H1 (cell line): ENCODE measurements around the gene MGLL. TPM values are rescaled to one million over a fixed set of nuclear protein-coding genes. Genes with fewer than 3 reads are reported as not detected.

Experiments
- CTCF ChIA-PET: fragments of 300-600 bp; sonication (Branson Sonifier 250); formaldehyde crosslinking; loops from one replicate; lab custom pipeline; 2021; ENCODE audit not compliant: partially characterized antibody; lab: Charles Lee
- POLR2A ChIA-PET: fragments of 300-600 bp; sonication (Branson Sonifier 250); formaldehyde crosslinking; loops from one replicate; lab custom pipeline; 2021; ENCODE audit warnings: inconsistent platforms; ENCODE audit not compliant: partially characterized antibody; lab: Charles Lee
- DNase-seq, 2 experiments: peaks; one replicate each; pipeline versions ENCODE4 v3.0.0 to v3.0.0-alpha.2; 2010 to 2022; ENCODE audit warnings: low spot score in 2 of 2, low read depth in 1 of 2, mixed read lengths in 1 of 2
- FAIRE-seq: peaks from 2 replicates; lab custom pipeline; 2011; peaks lifted over from hg19 to GRCh38; lab: Jason Lieb, UNC
- H2AFZ ChIP-seq: 2 replicates; pipeline ENCODE4 v1.8.1; 2012; ENCODE audit warnings: low read length, inconsistent platforms
- H2AK5ac ChIP-seq: 2 replicates; pipeline ENCODE4 v1.6.1; 2013; ENCODE audit warnings: low read depth, low read length
- H2BK120ac ChIP-seq: replicated peaks from 2 replicates; pipeline ENCODE3; 2013; ENCODE audit warnings: low read depth, low read length, inconsistent platforms
- H2BK12ac ChIP-seq: 2 replicates; pipeline ENCODE4 v1.6.1; 2013; ENCODE audit warnings: low read depth, low read length
- H2BK15ac ChIP-seq: 2 replicates; pipeline ENCODE4 v1.6.1; 2013; ENCODE audit warnings: low read length
- H2BK20ac ChIP-seq: 2 replicates; pipeline ENCODE4 v1.6.1; 2013; ENCODE audit warnings: low read length
- H2BK5ac ChIP-seq: 2 replicates; pipeline ENCODE4 v1.6.1; 2013; ENCODE audit warnings: low read depth, low read length
- H3K14ac ChIP-seq: 2 replicates; pipeline ENCODE4 v1.6.1; 2013; ENCODE audit warnings: inconsistent platforms; ENCODE audit not compliant: insufficient read length
- H3K18ac ChIP-seq: 2 replicates; pipeline ENCODE4 v1.6.1; 2013; ENCODE audit warnings: low read length; ENCODE audit errors: extremely low read depth
- H3K23ac ChIP-seq: 2 replicates; pipeline ENCODE4 v1.6.1; 2013; ENCODE audit warnings: inconsistent platforms; ENCODE audit not compliant: insufficient read length
- H3K23me2 ChIP-seq: 2 replicates; pipeline ENCODE4 v1.6.1; 2013; ENCODE audit warnings: low read depth, low read length
- H3K27ac ChIP-seq: 2 replicates; pipeline ENCODE4 v1.6.1; 2011; ENCODE audit warnings: low read depth, low read length, inconsistent platforms
- H3K27me3 ChIP-seq, 4 experiments: replicated peaks in 1 of 4; 1 replicate in 1 of 4; 2 replicates in 3 of 4; pipeline versions ENCODE4 v1.6.1 to v1.8.1; 2011 to 2013; ENCODE audit warnings: low read length in 3 of 4, mild to moderate bottlenecking in 3 of 4, inconsistent platforms in 2 of 4, mixed read lengths in 2 of 4, moderate library complexity in 1 of 4; ENCODE audit not compliant: control insufficient read depth in 3 of 4, insufficient read depth in 3 of 4; ENCODE audit errors: extremely low read depth in 1 of 4
- H3K36me3 ChIP-seq, 4 experiments: 2 replicates each; pipeline versions ENCODE4 v1.6.1 to v1.8.1; 2011 to 2013; ENCODE audit warnings: mild to moderate bottlenecking in 4 of 4, low read length in 3 of 4, moderate library complexity in 2 of 4, control low read depth in 1 of 4, inconsistent platforms in 1 of 4; ENCODE audit not compliant: insufficient read depth in 4 of 4, control insufficient read depth in 2 of 4
- H3K4ac ChIP-seq: replicated peaks from 2 replicates; pipeline ENCODE3; 2013; ENCODE audit warnings: low read length, low read depth, mixed read lengths, inconsistent platforms; ENCODE audit not compliant: insufficient read length
- H3K4me1 ChIP-seq, 4 experiments: replicated peaks in 1 of 4; 1 replicate in 1 of 4; 2 replicates in 3 of 4; pipeline versions ENCODE4 v1.6.1 to v1.8.1; 2011 to 2013; ENCODE audit warnings: low read length in 3 of 4, inconsistent platforms in 2 of 4, mixed read lengths in 1 of 4; ENCODE audit not compliant: insufficient read depth in 4 of 4, control insufficient read depth in 3 of 4
- H3K4me2 ChIP-seq, 2 experiments: 2 replicates each; pipeline versions ENCODE4 v1.6.1 to v1.8.1; 2011 to 2013; ENCODE audit warnings: low read depth in 2 of 2, low read length in 2 of 2, control low read depth in 1 of 2, inconsistent platforms in 1 of 2, mild to moderate bottlenecking in 1 of 2; ENCODE audit not compliant: insufficient read depth in 1 of 2
- H3K4me3 ChIP-seq, 4 experiments: fragments of 200-600, 300-600 bp in 1 of 4; sonication (generic), shearing (Covaris generic), sonication (Bioruptor Twin) in 1 of 4; 2 replicates each; pipeline versions ENCODE4 v1.5.1 to v1.8.1; 2011 to 2016; ENCODE audit warnings: low read length in 4 of 4, low read depth in 3 of 4, control low read depth in 2 of 4, inconsistent platforms in 2 of 4, mild to moderate bottlenecking in 2 of 4, mixed read lengths in 1 of 4, moderate library complexity in 1 of 4; ENCODE audit not compliant: insufficient read depth in 2 of 4; ENCODE audit errors: extremely low read depth in 1 of 4
- H3K56ac ChIP-seq: replicated peaks from 2 replicates; pipeline ENCODE3; 2013; ENCODE audit warnings: low read depth, mild to moderate bottlenecking, mixed read lengths, low read length, inconsistent platforms; ENCODE audit not compliant: insufficient read length
- H3K79me1 ChIP-seq: 2 replicates; pipeline ENCODE4 v1.6.1; 2013; ENCODE audit warnings: low read depth, low read length, control low read depth
- H3K79me2 ChIP-seq, 2 experiments: 2 replicates each; pipeline versions ENCODE4 v1.6.1 to v1.8.1; 2012 to 2013; ENCODE audit warnings: low read length in 2 of 2, mild to moderate bottlenecking in 2 of 2, inconsistent platforms in 1 of 2; ENCODE audit not compliant: insufficient read depth in 2 of 2, control insufficient read depth in 1 of 2
- H3K9ac ChIP-seq, 4 experiments: replicated peaks in 1 of 4; 1 replicate in 1 of 4; 2 replicates in 3 of 4; pipeline versions ENCODE4 v1.6.1 to v1.8.1; 2011 to 2013; ENCODE audit warnings: low read depth in 3 of 4, low read length in 3 of 4, control low read depth in 2 of 4, mild to moderate bottlenecking in 2 of 4, moderate library complexity in 2 of 4, inconsistent platforms in 1 of 4; ENCODE audit errors: extremely low read depth in 1 of 4
- H3K9me3 ChIP-seq, 2 experiments: 2 replicates each; pipeline versions ENCODE4 v1.6.1 to v1.8.1; 2012 to 2013; ENCODE audit warnings: mild to moderate bottlenecking in 2 of 2, moderate library complexity in 2 of 2, control low read depth in 1 of 2, inconsistent platforms in 1 of 2, low read depth in 1 of 2, low read length in 1 of 2, mixed read lengths in 1 of 2; ENCODE audit not compliant: insufficient read depth in 2 of 2
- H4K20me1 ChIP-seq, 2 experiments: replicated peaks in 1 of 2; 2 replicates each; pipeline versions ENCODE3 to v1.8.1; 2011 to 2013; ENCODE audit warnings: inconsistent platforms in 2 of 2, low read length in 2 of 2, mild to moderate bottlenecking in 1 of 2; ENCODE audit not compliant: insufficient read depth in 2 of 2, control insufficient read depth in 1 of 2
- H4K5ac ChIP-seq: 2 replicates; pipeline ENCODE4 v1.6.1; 2013; ENCODE audit warnings: low read length, low read depth, mixed read lengths, inconsistent platforms; ENCODE audit not compliant: insufficient read length
- H4K8ac ChIP-seq: 2 replicates; pipeline ENCODE4 v1.8.0; 2013; ENCODE audit warnings: mild to moderate bottlenecking, moderate library complexity, low read length, inconsistent platforms; ENCODE audit not compliant: insufficient read depth; ENCODE audit errors: extremely low read depth
- H4K91ac ChIP-seq: replicated peaks from 2 replicates; pipeline ENCODE3; 2013; ENCODE audit warnings: low read length, mixed read lengths, inconsistent platforms; ENCODE audit not compliant: insufficient read length
- JUN ChIP-seq: IDR thresholded peaks from 2 replicates; pipeline ENCODE4 v1.6.1; 2011; ENCODE audit warnings: low read depth, mild to moderate bottlenecking, improper control_type of control experiment, low read length
- WGBS, 2 experiments: shearing (Covaris generic) in 1 of 2; methylation state at CpG; one replicate each; pipeline versions ENCODE4 v1.1.6 to v1.1.7; 2013 to 2015; ENCODE audit warnings: low lambda C conversion rate in 2 of 2, mixed read lengths in 2 of 2, inconsistent platforms in 1 of 2, low coverage in 1 of 2, missing lambda C conversion rate in 1 of 2; ENCODE audit not compliant: insufficient replicate concordance in 2 of 2, insufficient coverage in 1 of 2, insufficient read length in 1 of 2; ENCODE audit errors: extremely low coverage in 1 of 2, missing lambda C conversion rate in 1 of 2; 5-methylcytosine and 5-hydroxymethylcytosine counted together
- polyA plus RNA-seq, 7 experiments: library from polyadenylated mRNA; depleted of rRNA in 3 of 7; stranded (reverse) in 5 of 7; unstranded in 2 of 7; fragments of >200 nt in 5 of 7; fragments of 200-250 nt in 2 of 7; gene quantifications; 1 replicate in 5 of 7; 2 replicates in 1 of 7; 4 replicates in 1 of 7; pipeline versions ENCODE4 v1.2.1 to v1.2.3, GENCODE V29; 2011 to 2013; ENCODE audit warnings: missing spikeins in 2 of 7, mixed read lengths in 2 of 7
- total RNA-seq: library from RNA; stranded (reverse); fragmentation: NEBNext Ultra II Directional; extraction: Animal tissue kit (Norgen Biotek cat#: 25700); gene quantifications from 2 replicates; pipeline ENCODE4 v1.2.1, GENCODE V29; 2021

The MGLL gene
- total and polyA plus RNA-seq, 2 of the 8 experiments (the other 6 are each of a cell fraction or from before 2014, with no cell fraction given): 0.05 to 0.34 TPM

- Histone ChIP-seq H3K9me3 (0 out of 4 replicates have a peak, but pooled peaks cover 0 to 4% of the 10 kb centered on the region in 2 experiments), H2AK5ac (no peak overlapping the region)
- no peak for TF ChIP-seq JUN
- TF ChIP-seq, all 59 proteins: peak for 0
- H3K23me2 ChIP-seq: no peaks in the 10 kb centered on the region
- DNase-seq: no peak
- POLR2A ChIA-PET: no interaction called here
- CTCF ChIA-PET: interaction anchor here (1.8 to 4.4 kb wide), 3 partner anchors 8 to 136 kb away, joined by 5 to 23 read pairs (median 8); no protein-coding TSS in a partner anchor
- no peak overlapping the region for H4K91ac ChIP-seq
- no peak overlapping the region for H3K9ac ChIP-seq
- H3K36me3 ChIP-seq: no peaks in the 10 kb centered on the region
- no peak for FAIRE-seq
- H3K27me3 ChIP-seq: peaks cover 0 to under 1% (median 0%) of the 10 kb centered on the region in 4 experiments; a peak in 2 of 7 replicates
- no peak overlapping the region for H3K18ac ChIP-seq
- no peak overlapping the region for H2BK120ac ChIP-seq
- peaks cover 0 to 10% (median 0%) of the 10 kb centered on the region in 4 experiments; a peak in 6 of 7 replicates for H3K4me1 ChIP-seq
- 85% methylated on average over 23 of the region's 23 CpGs; no CpG with 5 or more reads in 1 of the 2 experiments for WGBS, 2 experiments
- H3K23ac ChIP-seq: no peak overlapping the region
- H2AFZ ChIP-seq: no peak overlapping the region
- H3K4ac ChIP-seq: no peak overlapping the region
- no peak overlapping the region for H2BK20ac ChIP-seq
- no peak overlapping the region for H2BK15ac ChIP-seq
- no peak overlapping the region for H3K14ac ChIP-seq
- no peak overlapping the region for H3K27ac ChIP-seq
- H3K79me1 ChIP-seq: no peaks in the 10 kb centered on the region
- no peak overlapping the region for H3K4me3 ChIP-seq
- no peak overlapping the region for H3K4me2 ChIP-seq
- no peaks in the 10 kb centered on the region for H3K79me2 ChIP-seq
- H4K5ac ChIP-seq: no peak overlapping the region
- H2BK12ac ChIP-seq: no peak overlapping the region
- no peak overlapping the region for H2BK5ac ChIP-seq
- H3K56ac ChIP-seq: no peak overlapping the region
- H4K20me1 ChIP-seq: no peaks in the 10 kb centered on the region
- no peak overlapping the region; the same call in 1 of the 2 replicates for H4K8ac ChIP-seq
Observed at GRCh38 chr3:127815641-127816605, 6.4 kb downstream of the MGLL start.
